Liver (tissue), 9 donors: ENCODE data around the gene SIGLEC10. TPM values are rescaled to one million over a fixed set of nuclear protein-coding genes. Genes with fewer than 3 reads are reported as not detected.

Source experiments
- DNase-seq: peaks from one replicate; pipeline ENCODE4 v3.0.0-alpha.2; 2017; ENCODE audit warnings: low spot score
- H3K27ac ChIP-seq, 2 donors: one replicate each; pipeline ENCODE4 v1.7.0; 2013; ENCODE audit warnings: inconsistent platforms in 2 of 2, low read length in 2 of 2, control low read depth in 1 of 2, low read depth in 1 of 2, mild to moderate bottlenecking in 1 of 2
- H3K27me3 ChIP-seq, 4 donors: one replicate each; pipeline versions ENCODE4 v1.6.1 to v1.7.0; 2013; ENCODE audit warnings: low read length in 3 of 4, inconsistent platforms in 1 of 4, mild to moderate bottlenecking in 1 of 4, moderate library complexity in 1 of 4; ENCODE audit not compliant: control insufficient read depth in 4 of 4, insufficient read depth in 4 of 4
- H3K36me3 ChIP-seq, 4 donors: one replicate each; pipeline versions ENCODE4 v1.6.1 to v1.7.0; 2013; ENCODE audit warnings: low read length in 3 of 4, mild to moderate bottlenecking in 3 of 4, low read depth in 1 of 4, moderate library complexity in 1 of 4; ENCODE audit not compliant: control insufficient read depth in 4 of 4, insufficient read depth in 3 of 4
- H3K4me1 ChIP-seq, 4 donors: one replicate each; pipeline versions ENCODE4 v1.6.1 to v1.7.0; 2013; ENCODE audit warnings: low read length in 3 of 4, mild to moderate bottlenecking in 3 of 4, moderate library complexity in 1 of 4; ENCODE audit not compliant: control insufficient read depth in 4 of 4, insufficient read depth in 4 of 4
- H3K4me3 ChIP-seq, 3 donors: one replicate each; pipeline versions ENCODE4 v1.6.1 to v1.7.0; 2013; ENCODE audit warnings: low read length in 3 of 3, control low read depth in 1 of 3, low read depth in 1 of 3, mild to moderate bottlenecking in 1 of 3
- H3K9ac ChIP-seq, 2 donors: one replicate each; pipeline ENCODE4 v1.7.0; 2013; ENCODE audit warnings: low read length in 2 of 2, mild to moderate bottlenecking in 2 of 2, moderate library complexity in 2 of 2, control low read depth in 1 of 2, low read depth in 1 of 2
- H3K9me3 ChIP-seq, 4 donors: one replicate each; pipeline versions ENCODE4 v1.6.1 to v1.7.0; 2013; ENCODE audit warnings: low read length in 3 of 4; ENCODE audit not compliant: control insufficient read depth in 4 of 4
- EGR1 ChIP-seq, 2 donors: IDR thresholded peaks; 2 replicates each; pipeline ENCODE4 v1.6.1; 2016 to 2018; ENCODE audit warnings: antibody characterized with exemption in 2 of 2, low read depth in 2 of 2
- FOXA2 ChIP-seq: IDR thresholded peaks from 2 replicates; pipeline ENCODE4 v1.6.1; 2016; ENCODE audit warnings: antibody characterized with exemption
- GABPA ChIP-seq, 2 donors: IDR thresholded peaks in 1 of 2; conservative IDR thresholded peaks in 1 of 2; 2 replicates each; pipeline ENCODE4 v1.6.1; 2016; ENCODE audit warnings: antibody characterized with exemption in 2 of 2, mild to moderate bottlenecking in 1 of 2, moderate library complexity in 1 of 2
- HNF4A ChIP-seq, 2 donors: conservative IDR thresholded peaks; 2 replicates each; pipeline ENCODE4 v1.6.1; 2016; ENCODE audit warnings: antibody characterized with exemption in 2 of 2, mild to moderate bottlenecking in 2 of 2
- JUND ChIP-seq, 2 donors: IDR thresholded peaks; 2 replicates each; pipeline ENCODE4 v1.6.1; 2016; ENCODE audit warnings: antibody characterized with exemption in 2 of 2
- NR2F2 ChIP-seq: IDR thresholded peaks from 2 replicates; pipeline ENCODE4 v1.6.1; 2016; ENCODE audit warnings: antibody characterized with exemption
- RAD21 ChIP-seq, 2 donors: IDR thresholded peaks; 2 replicates each; pipeline ENCODE4 v1.6.1; 2016; ENCODE audit warnings: antibody characterized with exemption in 2 of 2, mild to moderate bottlenecking in 2 of 2
- RXRA ChIP-seq, 2 donors: IDR thresholded peaks; 2 replicates each; pipeline ENCODE4 v1.6.1; 2017 to 2018; ENCODE audit warnings: antibody characterized with exemption in 2 of 2, mild to moderate bottlenecking in 1 of 2
- SP1 ChIP-seq: IDR thresholded peaks from 2 replicates; pipeline ENCODE4 v1.6.1; 2018; ENCODE audit warnings: antibody characterized with exemption, mild to moderate bottlenecking
- TAF1 ChIP-seq: conservative IDR thresholded peaks from 2 replicates; pipeline ENCODE4 v1.6.1; 2016; ENCODE audit warnings: antibody characterized with exemption, mild to moderate bottlenecking
- WGBS: extraction: QIAGEN DNeasy Blood & Tissue Kit; methylation state at CpG from one replicate; pipeline ENCODE4 v1.1.7; 2013; 5-methylcytosine and 5-hydroxymethylcytosine counted together
- polyA plus RNA-seq, 2 donors: library from polyadenylated mRNA; stranded (reverse) in 1 of 2; unstranded in 1 of 2; fragments of 200-250 nt in 1 of 2; fragments of >200 nt in 1 of 2; fragmentation: Nextera tagmentation in 1 of 2; extraction: Ambion mirVana in 1 of 2; gene quantifications; one replicate each; pipeline versions ENCODE4 v1.2.1 to v1.2.3, GENCODE V29; 2013 to 2015
- total RNA-seq, 2 donors: library from RNA; depleted of rRNA; stranded (reverse); fragments of >200 nt; gene quantifications; one replicate each; pipeline ENCODE4 v1.2.3, GENCODE V29; 2014
- TF ChIP-seq, protein P1 (sequence below): fragments of 150-350 bp; IDR thresholded peaks from 2 replicates; pipeline ENCODE4 v1.5.1; 2017; ENCODE audit warnings: improper control_type of control experiment, low read depth, low read length; ENCODE audit not compliant: missing input control
- TF ChIP-seq, protein P2 (sequence below): IDR thresholded peaks from 2 replicates; pipeline ENCODE4 v1.6.1; 2016; ENCODE audit warnings: antibody characterized with exemption
- TF ChIP-seq, protein P3 (sequence below): IDR thresholded peaks from 2 replicates; pipeline ENCODE4 v1.6.1; 2016; ENCODE audit warnings: antibody characterized with exemption
- TF ChIP-seq, protein P4 (sequence below): IDR thresholded peaks from 2 replicates; pipeline ENCODE4 v1.6.1; 2016; ENCODE audit warnings: antibody characterized with exemption
- donor health status: healthy.
- donor health status: healthy.
- donor health status: healthy.
- donor health status: healthy.
- donor health status: healthy.

The SIGLEC10 gene
- total and polyA plus RNA-seq, 4 donors: 1.7 to 8.4 (median 6.5) TPM

DNA sequence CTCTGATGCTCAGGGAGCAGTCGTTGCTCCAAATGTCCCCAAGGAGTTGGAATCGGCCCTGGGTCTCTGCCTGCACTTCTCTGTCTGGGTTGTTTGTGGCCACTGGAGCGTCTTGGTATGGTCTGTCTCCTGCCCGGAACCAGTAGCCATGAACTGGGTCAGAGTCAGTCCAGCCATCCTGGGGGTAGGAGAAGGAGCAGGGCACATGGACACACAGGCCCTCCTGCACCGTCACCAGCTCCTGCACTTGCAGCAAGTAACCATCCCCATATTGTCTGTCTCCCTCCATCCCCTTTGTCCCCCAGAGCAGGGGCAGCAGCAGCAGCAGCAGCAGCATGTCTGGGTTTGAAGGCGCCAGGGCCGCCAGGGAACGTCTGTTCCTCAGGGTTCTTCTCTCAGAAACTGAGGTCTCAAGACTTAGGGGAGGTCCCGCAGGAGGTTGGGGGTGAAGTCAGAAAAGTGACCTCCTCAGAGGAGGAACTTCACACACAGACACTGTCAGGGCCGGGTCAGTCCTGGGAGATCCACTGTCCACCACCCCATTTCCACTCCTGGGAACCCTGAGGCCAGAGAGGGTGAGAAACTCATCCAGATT lies 40.7 kb upstream of the SIGLEC10 start, which contains the start of gene SIGLEC8:
TSS of gene SIGLEC8 (minus strand) at position 404 of the 595 bp plus-strand sequence. CDS start at position 337, 67 bp downstream.
- no peaks in the 10 kb centered on the region for H3K36me3 ChIP-seq
- no peaks in the 10 kb centered on the region for H3K9me3 ChIP-seq
- H3K4me3 ChIP-seq: no peak within 1 kb of the TSS
- DNase-seq: no peak
- no peak within 1 kb of the TSS for H3K27ac ChIP-seq
- TF ChIP-seq, protein P1, sequence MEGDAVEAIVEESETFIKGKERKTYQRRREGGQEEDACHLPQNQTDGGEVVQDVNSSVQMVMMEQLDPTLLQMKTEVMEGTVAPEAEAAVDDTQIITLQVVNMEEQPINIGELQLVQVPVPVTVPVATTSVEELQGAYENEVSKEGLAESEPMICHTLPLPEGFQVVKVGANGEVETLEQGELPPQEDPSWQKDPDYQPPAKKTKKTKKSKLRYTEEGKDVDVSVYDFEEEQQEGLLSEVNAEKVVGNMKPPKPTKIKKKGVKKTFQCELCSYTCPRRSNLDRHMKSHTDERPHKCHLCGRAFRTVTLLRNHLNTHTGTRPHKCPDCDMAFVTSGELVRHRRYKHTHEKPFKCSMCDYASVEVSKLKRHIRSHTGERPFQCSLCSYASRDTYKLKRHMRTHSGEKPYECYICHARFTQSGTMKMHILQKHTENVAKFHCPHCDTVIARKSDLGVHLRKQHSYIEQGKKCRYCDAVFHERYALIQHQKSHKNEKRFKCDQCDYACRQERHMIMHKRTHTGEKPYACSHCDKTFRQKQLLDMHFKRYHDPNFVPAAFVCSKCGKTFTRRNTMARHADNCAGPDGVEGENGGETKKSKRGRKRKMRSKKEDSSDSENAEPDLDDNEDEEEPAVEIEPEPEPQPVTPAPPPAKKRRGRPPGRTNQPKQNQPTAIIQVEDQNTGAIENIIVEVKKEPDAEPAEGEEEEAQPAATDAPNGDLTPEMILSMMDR: no peak
- no peak for TF ChIP-seq NR2F2
- no peak for TF ChIP-seq FOXA2
- H3K4me1 ChIP-seq: peaks cover 0 to 8% (median 0%) of the 10 kb centered on the region in 4 donors
- 69% methylated on average over 10 of the region's 10 CpGs for WGBS
- no peaks in the 10 kb centered on the region for H3K27me3 ChIP-seq
- H3K9ac ChIP-seq: no peak within 1 kb of the TSS

DNA sequence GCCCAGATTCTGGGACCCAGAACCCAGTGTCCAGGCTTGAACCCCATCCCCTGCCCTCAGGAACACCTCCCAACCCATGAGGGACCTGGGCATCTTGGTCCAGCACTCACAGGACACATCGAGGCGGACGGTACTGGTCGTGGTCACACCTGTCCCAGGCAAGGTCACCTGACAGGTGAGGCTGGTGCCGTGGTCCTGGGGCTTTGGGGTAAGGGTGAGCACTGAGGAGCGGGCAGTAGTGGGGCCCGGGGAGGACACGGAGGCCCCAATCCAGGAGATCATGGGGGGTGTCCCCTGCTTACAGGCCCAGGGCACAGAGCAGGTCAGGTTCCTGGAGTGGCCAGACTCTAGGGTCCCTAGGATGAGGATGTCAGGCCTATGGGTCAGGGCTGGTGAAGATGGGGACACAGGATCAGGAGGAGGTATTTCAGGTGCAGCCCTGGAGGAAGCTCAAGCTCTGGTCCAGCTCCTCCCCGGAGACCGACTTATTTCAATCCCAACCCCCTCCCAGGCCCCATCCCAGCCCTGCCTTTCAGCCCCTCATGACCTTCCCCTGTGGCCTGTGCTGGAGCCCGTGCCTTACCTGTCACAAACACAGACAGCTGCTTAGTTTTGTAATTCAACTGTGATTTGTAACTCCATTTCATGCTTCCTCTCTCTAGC lies 40.0 kb upstream of the SIGLEC10 start:
- 77% methylated on average over 11 of the region's 11 CpGs for WGBS
- no peaks in the 10 kb centered on the region for H3K27me3 ChIP-seq

DNA sequence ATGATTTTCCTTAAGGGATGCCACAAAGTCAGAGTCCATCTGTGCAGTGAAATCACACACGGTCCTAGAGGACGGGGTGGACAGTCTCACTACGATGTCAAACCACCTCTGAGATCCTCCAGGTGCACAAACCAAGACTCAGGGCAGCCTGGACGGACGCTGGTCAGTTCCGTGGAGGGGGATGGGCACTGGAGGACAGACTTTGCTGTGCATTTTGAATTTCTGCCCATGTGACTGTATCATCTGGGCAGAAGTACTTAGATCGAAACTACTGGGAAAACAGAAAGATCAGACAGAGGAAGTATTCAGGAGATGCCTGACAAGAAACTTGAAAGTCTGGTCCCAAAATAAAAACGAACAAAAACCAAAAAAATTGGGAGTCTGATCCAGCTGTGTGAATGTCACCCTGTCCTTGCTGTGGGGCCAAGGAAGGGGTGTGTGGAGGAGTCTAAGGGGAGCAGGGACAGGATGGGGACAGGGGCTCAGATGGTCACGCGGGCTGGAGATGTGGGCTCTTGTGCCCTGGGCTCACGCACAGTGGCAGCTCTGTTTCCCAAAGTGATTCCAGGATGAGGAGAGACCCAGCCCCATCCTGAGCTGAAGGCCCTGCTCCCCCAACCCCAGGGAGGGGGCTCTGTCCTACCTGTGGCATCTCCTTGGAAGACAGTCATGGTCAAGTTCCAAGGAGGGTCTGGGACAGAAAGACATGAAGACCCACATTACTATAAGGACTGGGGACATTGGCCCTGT lies 39.3 kb upstream of the SIGLEC10 start:
- no peaks in the 10 kb centered on the region for H3K27me3 ChIP-seq
- TF ChIP-seq EGR1 (IDR thresholded peaks at IDR 0.05; ENCODE audit: low read depth in 2 of 2) (no peak), FOXA2 (no peak), RXRA (IDR thresholded peaks at IDR 0.05) (no peak), NR2F2 (no peak), RAD21 (IDR thresholded peaks at IDR 0.05) (no peak), SP1 (no peak), GABPA (IDR thresholded peaks at IDR 0.05 in 1 of 2, conservative IDR thresholded peaks at IDR 0.05 in 1 of 2) (no peak), HNF4A (conservative IDR thresholded peaks at IDR 0.05) (no peak), TAF1 (no peak), JUND (IDR thresholded peaks at IDR 0.05) (no peak)
- TF ChIP-seq, protein P2, sequence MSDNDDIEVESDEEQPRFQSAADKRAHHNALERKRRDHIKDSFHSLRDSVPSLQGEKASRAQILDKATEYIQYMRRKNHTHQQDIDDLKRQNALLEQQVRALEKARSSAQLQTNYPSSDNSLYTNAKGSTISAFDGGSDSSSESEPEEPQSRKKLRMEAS: no peak
- TF ChIP-seq, protein P3, sequence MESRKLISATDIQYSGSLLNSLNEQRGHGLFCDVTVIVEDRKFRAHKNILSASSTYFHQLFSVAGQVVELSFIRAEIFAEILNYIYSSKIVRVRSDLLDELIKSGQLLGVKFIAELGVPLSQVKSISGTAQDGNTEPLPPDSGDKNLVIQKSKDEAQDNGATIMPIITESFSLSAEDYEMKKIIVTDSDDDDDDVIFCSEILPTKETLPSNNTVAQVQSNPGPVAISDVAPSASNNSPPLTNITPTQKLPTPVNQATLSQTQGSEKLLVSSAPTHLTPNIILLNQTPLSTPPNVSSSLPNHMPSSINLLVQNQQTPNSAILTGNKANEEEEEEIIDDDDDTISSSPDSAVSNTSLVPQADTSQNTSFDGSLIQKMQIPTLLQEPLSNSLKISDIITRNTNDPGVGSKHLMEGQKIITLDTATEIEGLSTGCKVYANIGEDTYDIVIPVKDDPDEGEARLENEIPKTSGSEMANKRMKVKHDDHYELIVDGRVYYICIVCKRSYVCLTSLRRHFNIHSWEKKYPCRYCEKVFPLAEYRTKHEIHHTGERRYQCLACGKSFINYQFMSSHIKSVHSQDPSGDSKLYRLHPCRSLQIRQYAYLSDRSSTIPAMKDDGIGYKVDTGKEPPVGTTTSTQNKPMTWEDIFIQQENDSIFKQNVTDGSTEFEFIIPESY: no peak

More for the DNA sequence above, 40.0 kb upstream of the SIGLEC10 start:
- no peaks in the 10 kb centered on the region for H3K9me3 ChIP-seq
- TF ChIP-seq HNF4A (conservative IDR thresholded peaks at IDR 0.05) (no peak), SP1 (no peak)
- TF ChIP-seq, protein P4, sequence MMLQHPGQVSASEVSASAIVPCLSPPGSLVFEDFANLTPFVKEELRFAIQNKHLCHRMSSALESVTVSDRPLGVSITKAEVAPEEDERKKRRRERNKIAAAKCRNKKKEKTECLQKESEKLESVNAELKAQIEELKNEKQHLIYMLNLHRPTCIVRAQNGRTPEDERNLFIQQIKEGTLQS: no peak
- TF ChIP-seq, protein P1: no peak
- H3K36me3 ChIP-seq: no peaks in the 10 kb centered on the region
- no peak overlapping the region for H3K4me3 ChIP-seq
- H3K9ac ChIP-seq: no peak overlapping the region
- no peak overlapping the region for H3K27ac ChIP-seq
- DNase-seq: no peak
- peaks cover 0 to 8% (median 0%) of the 10 kb centered on the region in 4 donors for H3K4me1 ChIP-seq

More for the DNA sequence above, 39.3 kb upstream of the SIGLEC10 start:
- WGBS: 66% methylated on average over 11 of the region's 11 CpGs
- H3K9me3 ChIP-seq: no peaks in the 10 kb centered on the region
- DNase-seq: no peak
- H3K9ac ChIP-seq: no peak overlapping the region
- no peaks in the 10 kb centered on the region for H3K36me3 ChIP-seq
- H3K4me3 ChIP-seq: no peak overlapping the region
- peaks cover 0 to under 1% (median 0%) of the 10 kb centered on the region in 4 donors for H3K4me1 ChIP-seq
- no peak overlapping the region for H3K27ac ChIP-seq
